ENCODE results near the gene ITGB3.

The ITGB3 gene

DNA sequence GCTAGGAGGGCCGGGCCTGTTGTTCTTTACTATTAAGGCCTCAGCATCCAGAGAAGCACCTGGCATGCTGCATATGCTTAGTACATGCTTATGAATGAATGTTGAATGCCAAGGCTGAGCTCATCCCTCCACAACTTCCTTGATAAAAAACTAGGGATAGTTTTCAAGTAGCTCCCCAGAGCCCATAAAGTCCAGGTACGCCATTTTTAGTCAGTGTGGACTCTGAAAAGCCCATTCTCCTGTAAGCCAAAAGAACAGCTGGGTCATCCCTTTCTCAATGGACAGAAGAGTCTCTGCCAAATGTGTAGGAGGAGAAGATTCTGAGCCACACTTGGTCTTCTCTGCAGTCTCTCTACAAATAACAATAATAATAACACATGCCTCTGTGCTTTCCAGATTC is 8.9 kb upstream of the ITGB3 start:
- Histone ChIP-seq H3K9me3 (ENCODE audit: control insufficient read depth in 2 of 2, low read length in 2 of 2) (no peaks in the 10 kb centered on the region), H3K27me3 (ENCODE audit: control insufficient read depth in 1 of 2, insufficient read depth in 2 of 2, low read length in 2 of 2) (no peaks in the 10 kb centered on the region), H3K27ac (ENCODE audit: low read length) (no peak overlapping the region), H3K9ac (ENCODE audit: low read length in 2 of 2) (no peak overlapping the region), H3K4me1 (ENCODE audit: control insufficient read depth, insufficient read depth, low read length) (peaks cover 7% of the 10 kb centered on the region), H3K36me3 (ENCODE audit: control insufficient read depth in 2 of 2, insufficient read depth in 2 of 2, low read length in 2 of 2) (no peaks in the 10 kb centered on the region), H3K4me3 (ENCODE audit: low read length in 2 of 2) (no peak overlapping the region)

- H3K27ac ChIP-seq (ENCODE audit: low read length): no peak overlapping the region
- no peak overlapping the region for H3K9ac ChIP-seq (ENCODE audit: low read length in 2 of 2)
- H3K27me3 ChIP-seq (ENCODE audit: control insufficient read depth in 1 of 2, insufficient read depth in 2 of 2, low read length in 2 of 2): no peaks in the 10 kb centered on the region
- H3K4me3 ChIP-seq (ENCODE audit: low read length in 2 of 2): no peak overlapping the region
- no peaks in the 10 kb centered on the region for H3K9me3 ChIP-seq (ENCODE audit: control insufficient read depth in 2 of 2, low read length in 2 of 2)
- H3K36me3 ChIP-seq (ENCODE audit: control insufficient read depth in 2 of 2, insufficient read depth in 2 of 2, low read length in 2 of 2): no peaks in the 10 kb centered on the region
- no peaks in the 10 kb centered on the region for H3K4me1 ChIP-seq (ENCODE audit: control insufficient read depth, insufficient read depth, low read length)
Observed at GRCh38 chr17:47246120-47246519, 7.5 kb upstream of the ITGB3 start.

GRCh38 chr17:47250855-47251254 is 2.8 kb upstream of the ITGB3 start:
- H3K9me3 ChIP-seq (ENCODE audit: control insufficient read depth in 2 of 2, low read length in 2 of 2): no peaks in the 10 kb centered on the region
- H3K9ac ChIP-seq (ENCODE audit: low read length in 2 of 2): no peak overlapping the region
- H3K4me3 ChIP-seq (ENCODE audit: low read length in 2 of 2): no peak overlapping the region
- no peaks in the 10 kb centered on the region for H3K27me3 ChIP-seq (ENCODE audit: control insufficient read depth in 1 of 2, insufficient read depth in 2 of 2, low read length in 2 of 2)
- H3K36me3 ChIP-seq (ENCODE audit: control insufficient read depth in 2 of 2, insufficient read depth in 2 of 2, low read length in 2 of 2): no peaks in the 10 kb centered on the region
- H3K4me1 ChIP-seq (ENCODE audit: control insufficient read depth, insufficient read depth, low read length): peaks cover 13% of the 10 kb centered on the region
- H3K27ac ChIP-seq (ENCODE audit: low read length): no peak overlapping the region

DNA sequence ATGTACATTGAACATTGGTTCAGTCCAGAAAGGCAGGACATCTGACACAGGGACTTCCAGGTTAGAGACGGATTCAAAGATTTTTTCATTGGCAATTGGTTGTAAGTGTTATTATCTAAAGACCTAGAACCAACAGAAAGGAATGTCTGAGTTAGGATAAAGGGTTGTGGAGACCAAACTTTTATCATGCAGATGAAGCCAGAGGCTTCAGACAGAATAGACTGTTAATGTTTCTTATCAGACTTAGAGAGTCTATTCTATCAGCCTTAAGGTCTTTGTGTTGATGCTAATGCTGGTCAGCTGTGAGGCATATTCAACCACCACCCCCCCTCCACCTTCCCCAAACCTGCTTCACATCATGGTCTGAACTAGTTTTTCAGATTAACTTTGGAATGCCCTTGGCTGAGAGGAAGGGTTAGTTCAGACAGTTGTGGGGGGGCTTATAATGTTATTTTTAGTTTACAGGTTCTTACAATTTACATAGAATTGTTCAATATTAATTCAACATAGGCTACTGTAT is 2.1 kb upstream of the ITGB3 start:
- Histone ChIP-seq H3K36me3 (ENCODE audit: control insufficient read depth in 2 of 2, insufficient read depth in 2 of 2, low read length in 2 of 2) (no peaks in the 10 kb centered on the region), H3K4me3 (ENCODE audit: low read length in 2 of 2) (no peak overlapping the region), H3K4me1 (ENCODE audit: control insufficient read depth, insufficient read depth, low read length) (peaks cover 13% of the 10 kb centered on the region), H3K27ac (ENCODE audit: low read length) (no peak overlapping the region), H3K9ac (ENCODE audit: low read length in 2 of 2) (no peak overlapping the region), H3K27me3 (ENCODE audit: control insufficient read depth in 1 of 2, insufficient read depth in 2 of 2, low read length in 2 of 2) (no peaks in the 10 kb centered on the region), H3K9me3 (ENCODE audit: control insufficient read depth in 2 of 2, low read length in 2 of 2) (no peaks in the 10 kb centered on the region)

- H3K4me1 ChIP-seq (ENCODE audit: control insufficient read depth, insufficient read depth, low read length): peaks cover 13% of the 10 kb centered on the region
- no peaks in the 10 kb centered on the region for H3K36me3 ChIP-seq (ENCODE audit: control insufficient read depth in 2 of 2, insufficient read depth in 2 of 2, low read length in 2 of 2)
- no peak overlapping the region for H3K4me3 ChIP-seq (ENCODE audit: low read length in 2 of 2)
- H3K27ac ChIP-seq (ENCODE audit: low read length): no peak overlapping the region
- H3K27me3 ChIP-seq (ENCODE audit: control insufficient read depth in 1 of 2, insufficient read depth in 2 of 2, low read length in 2 of 2): no peaks in the 10 kb centered on the region
- no peaks in the 10 kb centered on the region for H3K9me3 ChIP-seq (ENCODE audit: control insufficient read depth in 2 of 2, low read length in 2 of 2)
- no peak overlapping the region for H3K9ac ChIP-seq (ENCODE audit: low read length in 2 of 2)
Observed at GRCh38 chr17:47252209-47252608, 1.4 kb upstream of the ITGB3 start.

DNA sequence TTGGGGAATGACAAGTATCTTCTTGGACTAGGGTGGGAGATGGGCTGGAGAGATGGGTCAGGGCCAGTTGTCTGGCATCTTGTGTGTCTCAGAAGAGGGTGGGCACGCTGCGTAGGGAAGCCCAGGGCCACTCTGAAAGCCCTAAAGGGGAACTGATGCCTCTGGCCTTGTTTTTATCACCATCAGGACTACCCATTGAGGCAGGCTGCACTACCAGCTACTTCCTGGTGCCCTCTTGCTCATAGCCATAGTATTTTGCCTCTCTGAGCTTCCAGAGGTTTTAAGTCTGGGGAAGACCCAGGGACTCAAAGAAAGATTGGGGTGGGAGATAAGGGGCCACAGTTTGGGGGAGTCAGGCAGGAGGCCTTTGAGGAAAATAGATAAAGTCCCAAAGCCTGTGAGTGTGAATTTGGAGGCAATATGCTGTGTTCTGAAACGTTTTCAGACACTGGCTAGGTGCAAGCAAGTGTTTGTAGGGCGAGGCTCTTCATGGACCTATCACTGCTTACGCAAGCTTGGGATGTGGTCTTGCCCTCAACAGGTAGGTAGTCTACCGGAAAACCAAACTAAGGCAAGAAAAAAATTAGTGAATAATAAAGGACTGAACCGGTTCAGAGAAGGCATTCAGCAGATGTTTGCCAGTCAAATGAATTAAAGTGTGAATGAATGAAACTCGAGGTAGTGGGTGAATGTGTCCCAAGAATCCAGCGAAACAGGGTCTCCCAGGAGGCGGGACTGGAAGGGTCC is 688 bp upstream of the ITGB3 start:
- H3K27me3 ChIP-seq (ENCODE audit: control insufficient read depth in 1 of 2, insufficient read depth in 2 of 2, low read length in 2 of 2): no peaks in the 10 kb centered on the region
- H3K27ac ChIP-seq (ENCODE audit: low read length): no peak overlapping the region
- peak overlapping the region; percentile 64 to 86 for H3K9ac ChIP-seq (ENCODE audit: low read length in 2 of 2)
- H3K36me3 ChIP-seq (ENCODE audit: control insufficient read depth in 2 of 2, insufficient read depth in 2 of 2, low read length in 2 of 2): no peaks in the 10 kb centered on the region
- H3K4me1 ChIP-seq (ENCODE audit: control insufficient read depth, insufficient read depth, low read length): peaks cover 13% of the 10 kb centered on the region
- peak overlapping the region; percentile 86 to 87 for H3K4me3 ChIP-seq (ENCODE audit: low read length in 2 of 2)
- H3K9me3 ChIP-seq (ENCODE audit: control insufficient read depth in 2 of 2, low read length in 2 of 2): no peaks in the 10 kb centered on the region

DNA sequence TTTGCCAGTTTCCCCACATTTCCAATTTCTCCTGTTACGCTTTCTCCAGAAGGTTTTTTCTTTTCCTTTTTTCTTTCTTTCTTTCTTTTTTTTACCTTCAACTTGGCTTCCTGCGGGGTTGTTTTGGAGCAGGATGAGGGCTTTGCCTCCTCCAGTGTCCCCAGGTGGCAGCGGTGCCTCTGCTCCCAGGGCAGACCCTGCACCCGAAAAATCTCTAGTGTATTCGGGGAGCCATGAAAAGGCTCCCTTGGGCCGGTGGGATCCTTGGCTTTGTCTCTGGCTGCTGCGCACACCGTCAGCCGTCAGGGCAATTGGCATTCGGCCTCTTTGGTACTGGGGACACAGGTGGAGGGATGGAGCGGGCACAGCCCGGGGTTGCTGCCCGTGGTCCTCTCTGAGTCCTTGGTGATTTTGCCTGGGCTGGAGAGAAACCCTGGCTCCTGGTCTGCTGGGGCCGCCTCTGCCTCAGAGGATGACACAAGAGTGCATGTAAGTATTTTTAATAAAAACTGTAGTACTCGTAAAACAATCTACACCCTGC is 846 bp downstream of the ITGB3 start:
- H3K4me1 ChIP-seq (ENCODE audit: control insufficient read depth, insufficient read depth, low read length): peaks cover 13% of the 10 kb centered on the region
- no peaks in the 10 kb centered on the region for H3K36me3 ChIP-seq (ENCODE audit: control insufficient read depth in 2 of 2, insufficient read depth in 2 of 2, low read length in 2 of 2)
- peak overlapping the region; percentile 62 for H3K27ac ChIP-seq (ENCODE audit: low read length)
- H3K4me3 ChIP-seq (ENCODE audit: low read length in 2 of 2): peak overlapping the region; percentile 86 to 87
- no peaks in the 10 kb centered on the region for H3K27me3 ChIP-seq (ENCODE audit: control insufficient read depth in 1 of 2, insufficient read depth in 2 of 2, low read length in 2 of 2)
- H3K9me3 ChIP-seq (ENCODE audit: control insufficient read depth in 2 of 2, low read length in 2 of 2): no peaks in the 10 kb centered on the region
- H3K9ac ChIP-seq (ENCODE audit: low read length in 2 of 2): peak overlapping the region; percentile 73 to 86

- no peaks in the 10 kb centered on the region for H3K9me3 ChIP-seq (ENCODE audit: control insufficient read depth in 2 of 2, low read length in 2 of 2)
- H3K27me3 ChIP-seq (ENCODE audit: control insufficient read depth in 1 of 2, insufficient read depth in 2 of 2, low read length in 2 of 2): no peaks in the 10 kb centered on the region
- no peaks in the 10 kb centered on the region for H3K36me3 ChIP-seq (ENCODE audit: control insufficient read depth in 2 of 2, insufficient read depth in 2 of 2, low read length in 2 of 2)
- no peak overlapping the region for H3K9ac ChIP-seq (ENCODE audit: low read length in 2 of 2)
- H3K4me1 ChIP-seq (ENCODE audit: control insufficient read depth, insufficient read depth, low read length): peaks cover 13% of the 10 kb centered on the region
- no peak overlapping the region for H3K4me3 ChIP-seq (ENCODE audit: low read length in 2 of 2)
- no peak overlapping the region for H3K27ac ChIP-seq (ENCODE audit: low read length)
Observed at GRCh38 chr17:47257651-47258339, 4.2 kb downstream of the ITGB3 start.

DNA sequence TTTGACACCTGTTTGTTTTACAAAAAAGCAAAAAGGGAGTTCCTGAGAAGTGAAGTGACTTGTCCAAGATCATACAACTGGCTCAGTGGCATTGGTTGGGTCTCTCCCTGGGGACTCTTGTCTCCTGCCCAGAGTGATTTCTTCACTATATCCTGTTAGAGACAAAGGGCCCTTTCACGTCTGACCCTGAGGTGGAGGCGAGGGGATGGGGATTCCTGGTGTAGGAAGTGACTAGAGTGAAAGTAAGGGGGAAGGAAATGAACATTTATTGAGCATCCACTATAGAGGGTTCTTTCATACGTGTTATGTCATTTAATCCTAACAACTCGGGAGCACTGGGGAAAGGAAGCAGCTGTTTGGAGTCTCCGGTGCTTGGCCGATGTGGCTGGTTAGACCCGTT is 9.0 kb downstream of the ITGB3 start:
- no peaks in the 10 kb centered on the region for H3K27me3 ChIP-seq (ENCODE audit: control insufficient read depth in 1 of 2, insufficient read depth in 2 of 2, low read length in 2 of 2)
- H3K4me3 ChIP-seq (ENCODE audit: low read length in 2 of 2): no peak overlapping the region
- H3K9ac ChIP-seq (ENCODE audit: low read length in 2 of 2): no peak overlapping the region
- H3K4me1 ChIP-seq (ENCODE audit: control insufficient read depth, insufficient read depth, low read length): peaks cover 5% of the 10 kb centered on the region
- H3K36me3 ChIP-seq (ENCODE audit: control insufficient read depth in 2 of 2, insufficient read depth in 2 of 2, low read length in 2 of 2): no peaks in the 10 kb centered on the region
- H3K27ac ChIP-seq (ENCODE audit: low read length): no peak overlapping the region
- H3K9me3 ChIP-seq (ENCODE audit: control insufficient read depth in 2 of 2, low read length in 2 of 2): no peaks in the 10 kb centered on the region

DNA sequence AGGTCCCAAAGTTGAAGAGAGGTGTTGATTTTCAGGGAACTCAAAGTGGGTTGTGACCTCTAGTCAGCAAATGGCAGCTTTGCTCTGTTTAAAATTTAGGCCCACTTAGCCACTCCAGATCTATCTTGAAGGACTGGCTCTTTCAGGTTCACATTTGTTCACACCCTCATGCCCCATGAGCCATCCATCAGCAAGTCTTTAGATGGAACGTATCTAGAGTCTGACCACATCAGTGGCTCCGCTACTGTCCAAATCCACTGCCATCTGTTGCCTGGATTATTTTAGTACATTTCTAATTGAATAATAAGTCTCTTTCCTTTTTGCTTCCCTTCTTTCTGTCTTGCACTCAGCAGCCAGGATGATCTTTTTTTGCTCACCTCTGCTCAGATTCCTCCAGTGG is 10.5 kb downstream of the ITGB3 start:
- no peaks in the 10 kb centered on the region for H3K27me3 ChIP-seq (ENCODE audit: control insufficient read depth in 1 of 2, insufficient read depth in 2 of 2, low read length in 2 of 2)
- H3K4me3 ChIP-seq (ENCODE audit: low read length in 2 of 2): no peak overlapping the region
- H3K9me3 ChIP-seq (ENCODE audit: control insufficient read depth in 2 of 2, low read length in 2 of 2): no peaks in the 10 kb centered on the region
- no peak overlapping the region for H3K9ac ChIP-seq (ENCODE audit: low read length in 2 of 2)
- H3K36me3 ChIP-seq (ENCODE audit: control insufficient read depth in 2 of 2, insufficient read depth in 2 of 2, low read length in 2 of 2): no peaks in the 10 kb centered on the region
- no peak overlapping the region for H3K27ac ChIP-seq (ENCODE audit: low read length)
- H3K4me1 ChIP-seq (ENCODE audit: control insufficient read depth, insufficient read depth, low read length): peaks cover 5% of the 10 kb centered on the region

Data from stomach smooth muscle (tissue), 2 donors.